HG02885 (cell line): Measurements from ENCODE around the gene ASAP3.

Experiments used
- ATAC-seq: cut with Tn5 transposase; IDR thresholded peaks from one replicate; pipeline ENCODE4 v1.9.1; 2021; ENCODE audit warnings: mild to moderate bottlenecking; ENCODE audit not compliant: unreplicated experiment, poor library complexity

The ASAP3 gene

GRCh38 chr1:23483321-23484252 lies at the start of gene ASAP3:
TSS of gene ASAP3 (minus strand) at chr1:23484179. CDS start at chr1:23484133, 46 bp downstream.
- no peak for ATAC-seq

- no peak for ATAC-seq
These were observed 49.5 kb upstream of the ASAP3 start for GRCh38 chr1:23533246-23534023.

GRCh38 chr1:23531562-23532094 lies 47.6 kb upstream of the ASAP3 start:
- no peak for ATAC-seq

- ATAC-seq, result peak; percentile 52
These were observed 47.0 kb upstream of the ASAP3 start, which contains the start of gene E2F2 for GRCh38 chr1:23530747-23531561. TSS of gene E2F2 (minus strand) at chr1:23531233. CDS start at chr1:23530793, 440 bp downstream.

GRCh38 chr1:23530087-23530746 lies 46.2 kb upstream of the ASAP3 start:
- peak; percentile 8 for ATAC-seq

- ATAC-seq, result no peak
These were observed 45.4 kb upstream of the ASAP3 start for GRCh38 chr1:23529146-23530086.

- peak; percentile 44 for ATAC-seq
These were observed 44.4 kb upstream of the ASAP3 start for GRCh38 chr1:23528250-23528978.

- no peak for ATAC-seq
These were observed 43.9 kb upstream of the ASAP3 start for GRCh38 chr1:23527900-23528249.

- ATAC-seq, result no peak
These were observed 43.4 kb upstream of the ASAP3 start for GRCh38 chr1:23527366-23527765.

GRCh38 chr1:23526329-23527041 lies 42.5 kb upstream of the ASAP3 start:
- ATAC-seq, result no peak

GRCh38 chr1:23525558-23526250 lies 41.7 kb upstream of the ASAP3 start:
- no peak for ATAC-seq

GRCh38 chr1:23524716-23525401 lies 40.9 kb upstream of the ASAP3 start:
- no peak for ATAC-seq

- ATAC-seq, result no peak
These were observed 40.2 kb upstream of the ASAP3 start for GRCh38 chr1:23524163-23524562.

- no peak for ATAC-seq
These were observed 38.4 kb upstream of the ASAP3 start for GRCh38 chr1:23522244-23522982.

- no peak for ATAC-seq
These were observed 37.6 kb upstream of the ASAP3 start for GRCh38 chr1:23521588-23521987.
